Ovary (tissue), 3 donors: Measurements from ENCODE around the gene ZBTB1.

Experiments
- CTCF ChIP-seq, 3 donors: fragments of 450-650 bp in 2 of 3; fragments of 200-600 bp in 1 of 3; IDR thresholded peaks; one replicate each; pipeline versions ENCODE4 v1.5.1 to v1.8.0; 2016 to 2022; ENCODE audit warnings: antibody characterized with exemption in 3 of 3, mild to moderate bottlenecking in 1 of 3
- EP300 ChIP-seq: sonication (generic); formaldehyde crosslinking; IDR thresholded peaks from one replicate; pipeline ENCODE4 v1.6.1; 2017; ENCODE audit warnings: antibody characterized with exemption
- POLR2A ChIP-seq: fragments of 450-650 bp; IDR thresholded peaks from one replicate; pipeline ENCODE4 v1.6.1; 2017; ENCODE audit warnings: antibody characterized with exemption, mild to moderate bottlenecking, moderate library complexity
- donor health status: DM: no; HTN: no; CAD: no.

GRCh38 chr14:64509036-64509435 lies 4.5 kb downstream of the ZBTB1 start:
- TF ChIP-seq CTCF (IDR thresholded peaks at IDR 0.05) = no peak
- TF ChIP-seq POLR2A = no peak
- no peak for TF ChIP-seq EP300
